GM19372 (cell line): Measurements from ENCODE around the gene FCN1.

Source experiments
- ATAC-seq: cut with Tn5 transposase; IDR thresholded peaks from one replicate; pipeline ENCODE4 v1.9.1; 2021; ENCODE audit warnings: mild to moderate bottlenecking, low read depth, moderate library complexity; ENCODE audit not compliant: unreplicated experiment

The FCN1 gene

DNA sequence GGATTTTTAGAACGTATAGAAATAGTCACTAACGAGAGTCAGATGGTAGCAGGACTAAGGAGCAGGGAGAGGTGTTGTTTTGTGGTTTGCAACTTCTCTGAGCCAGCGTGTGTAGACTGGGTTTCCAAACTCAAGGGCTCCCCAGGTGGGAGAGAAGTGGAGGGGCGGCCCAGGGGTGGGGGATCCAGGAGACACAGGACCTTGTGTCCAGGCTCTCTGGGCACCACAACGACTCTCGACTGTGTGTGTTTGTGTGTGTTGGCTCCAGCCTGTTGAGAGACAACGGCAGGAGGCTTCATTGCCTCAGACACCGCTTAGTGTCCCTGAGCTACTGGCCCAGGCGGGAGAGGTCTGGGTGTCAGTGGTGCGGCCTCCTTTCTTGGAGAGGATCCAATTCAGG lies 934 bp upstream of the FCN1 start:
- no peak for ATAC-seq

DNA sequence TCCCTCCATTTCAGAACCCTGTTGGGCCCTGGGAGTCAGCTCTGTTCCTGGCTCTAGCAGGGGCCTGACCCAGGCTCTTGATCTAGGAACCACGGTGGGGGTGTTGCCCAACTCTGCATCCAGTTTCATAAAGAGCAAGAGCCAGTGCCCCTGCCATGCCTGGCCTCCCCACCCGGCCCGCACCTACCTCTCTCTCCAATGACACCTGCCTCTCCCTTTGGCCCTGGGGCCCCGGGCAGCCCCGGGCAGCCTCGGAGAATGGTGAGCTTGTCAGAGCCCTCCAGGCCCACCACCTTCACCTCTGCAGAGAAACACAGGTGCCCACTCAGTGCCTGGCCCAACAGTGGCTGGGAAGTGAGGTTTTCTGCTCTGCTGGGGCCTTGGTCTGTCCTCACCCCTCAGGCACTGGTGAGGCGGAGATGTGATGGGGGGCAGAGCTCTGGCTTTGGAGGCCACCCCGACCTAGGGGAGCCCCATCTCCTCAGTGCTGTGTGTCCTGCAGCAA lies 1.5 kb downstream of the FCN1 start:
- ATAC-seq, result no peak

DNA sequence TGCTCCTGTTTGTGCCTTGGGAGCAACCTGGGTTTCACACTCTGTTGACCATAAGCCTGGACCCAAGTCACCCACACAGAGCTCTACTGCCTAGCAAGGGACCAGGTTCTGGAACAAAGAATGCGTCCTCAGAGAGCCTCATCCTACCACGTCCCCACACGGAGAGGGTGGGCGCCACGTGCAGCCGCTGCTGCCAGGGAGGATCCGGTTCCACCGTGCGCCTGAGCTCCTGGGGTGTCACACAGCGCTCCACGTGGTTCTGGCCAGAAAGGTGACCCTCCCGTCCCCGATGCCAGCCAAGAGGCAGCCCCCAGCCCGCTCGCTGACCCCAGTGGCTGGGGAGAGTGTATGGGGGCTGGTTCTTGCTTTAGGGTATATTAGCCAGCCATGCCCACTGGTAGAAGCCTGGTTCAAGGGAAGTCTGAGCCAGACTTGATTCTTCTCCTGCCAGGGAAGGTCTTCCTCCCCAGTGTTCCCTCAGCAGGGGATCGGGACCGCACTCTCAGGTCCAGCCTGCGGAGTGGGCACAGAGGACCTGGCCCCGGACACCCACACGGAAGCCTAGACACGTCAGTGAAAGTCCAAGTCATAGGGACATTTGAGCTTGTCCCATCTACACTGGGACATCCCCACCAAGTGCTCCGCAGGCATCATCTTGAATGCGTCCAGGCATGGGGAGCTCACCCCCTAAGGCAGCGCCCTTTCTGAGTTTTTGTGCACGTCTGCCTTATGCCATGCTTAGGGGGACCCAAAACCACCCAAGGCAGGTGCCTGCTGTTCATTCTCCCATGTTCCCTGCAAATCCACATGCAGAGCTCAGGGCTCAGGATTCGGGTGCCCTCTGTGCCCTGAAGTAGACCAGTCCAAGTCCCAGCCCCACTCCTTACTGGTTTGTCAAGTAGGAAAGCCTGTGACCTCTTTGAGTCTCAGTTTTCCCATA lies 2.4 kb downstream of the FCN1 start:
- no peak for ATAC-seq

DNA sequence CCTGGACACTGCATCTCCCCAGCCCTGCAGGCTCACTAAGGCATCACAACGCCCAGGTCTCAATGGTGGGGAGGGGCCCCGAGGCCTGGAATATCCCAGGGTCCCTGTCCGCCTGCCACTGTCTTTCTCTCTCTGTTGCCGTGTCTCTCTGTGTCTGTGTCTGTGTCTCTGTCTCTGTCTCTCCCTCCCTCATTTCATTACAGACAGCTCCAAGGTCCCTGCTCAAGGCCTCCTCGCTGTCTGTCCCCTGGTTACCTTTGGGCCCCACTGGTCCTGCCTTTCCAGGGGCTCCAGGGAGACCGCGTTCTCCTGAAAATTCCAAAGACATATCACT lies 3.2 kb downstream of the FCN1 start:
- ATAC-seq, result no peak

DNA sequence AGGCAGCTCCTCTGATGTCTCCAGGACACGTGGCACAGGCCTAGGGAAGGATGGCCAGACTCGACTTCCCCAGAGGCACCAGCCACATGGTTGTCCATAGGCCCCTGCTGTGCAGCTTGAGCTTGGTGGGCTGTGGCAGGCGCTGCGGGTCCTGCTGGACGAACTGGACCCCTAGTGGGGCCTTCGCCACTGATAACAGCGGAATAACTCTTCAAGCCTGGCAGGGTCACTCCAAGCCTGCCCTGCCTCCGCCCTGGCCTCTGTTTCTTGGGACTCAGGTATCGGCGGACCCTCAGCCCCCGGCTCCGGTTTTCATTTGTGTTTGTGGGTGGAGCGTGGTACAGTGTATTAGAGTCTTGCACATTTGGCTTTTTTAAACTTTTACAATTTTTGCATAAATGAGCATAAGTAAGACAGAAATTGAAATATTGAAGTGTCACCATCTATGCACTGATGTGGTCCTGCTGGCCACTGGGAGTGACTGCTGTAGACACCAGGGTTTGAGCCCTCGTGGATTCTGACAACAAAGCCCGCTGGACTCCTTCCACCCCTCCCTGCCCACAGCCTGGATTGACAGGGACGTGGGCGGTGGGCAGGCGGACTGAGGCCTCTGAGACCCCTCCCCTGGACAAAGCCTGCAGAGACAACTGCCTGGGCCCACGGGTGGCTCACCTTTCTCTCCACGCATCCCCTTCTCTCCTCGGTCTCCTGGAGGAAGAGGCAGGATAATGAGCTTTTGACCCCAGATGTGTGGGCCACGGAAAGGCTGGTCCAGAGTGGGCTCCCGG lies 3.8 kb downstream of the FCN1 start:
- no peak for ATAC-seq

DNA sequence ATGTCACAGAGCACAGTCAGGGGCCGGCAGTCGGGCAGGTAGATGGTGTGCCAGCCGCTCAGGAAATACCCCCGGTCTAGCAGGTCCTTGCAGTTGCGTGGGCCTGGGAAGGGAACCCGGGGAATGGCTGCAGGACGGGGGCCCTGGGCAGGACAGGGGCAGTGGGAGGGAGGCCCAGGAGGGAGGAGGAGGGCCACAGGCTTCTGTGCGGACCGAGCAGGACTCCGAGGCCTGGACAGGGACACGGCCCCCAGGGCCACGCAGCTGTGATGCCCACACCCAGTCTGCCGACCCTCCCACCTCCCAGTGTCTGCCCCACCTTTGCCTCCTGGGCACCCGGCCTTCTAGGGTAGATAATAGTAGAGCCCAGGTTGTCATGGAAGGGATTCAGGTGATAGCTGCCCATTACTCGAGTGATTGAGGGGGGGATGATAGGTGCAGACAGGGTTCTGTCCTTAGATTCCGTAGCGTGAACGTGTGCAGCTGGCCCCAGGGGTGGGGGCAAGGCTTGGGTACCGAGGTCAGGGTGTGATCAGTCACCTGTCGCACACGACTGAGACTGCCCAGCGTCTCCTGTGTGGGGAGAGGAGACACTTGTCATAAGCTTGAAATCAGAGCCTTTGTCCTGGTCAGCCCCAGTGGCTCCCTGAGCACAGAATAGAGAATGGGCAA lies 4.5 kb downstream of the FCN1 start:
- ATAC-seq, result no peak

DNA sequence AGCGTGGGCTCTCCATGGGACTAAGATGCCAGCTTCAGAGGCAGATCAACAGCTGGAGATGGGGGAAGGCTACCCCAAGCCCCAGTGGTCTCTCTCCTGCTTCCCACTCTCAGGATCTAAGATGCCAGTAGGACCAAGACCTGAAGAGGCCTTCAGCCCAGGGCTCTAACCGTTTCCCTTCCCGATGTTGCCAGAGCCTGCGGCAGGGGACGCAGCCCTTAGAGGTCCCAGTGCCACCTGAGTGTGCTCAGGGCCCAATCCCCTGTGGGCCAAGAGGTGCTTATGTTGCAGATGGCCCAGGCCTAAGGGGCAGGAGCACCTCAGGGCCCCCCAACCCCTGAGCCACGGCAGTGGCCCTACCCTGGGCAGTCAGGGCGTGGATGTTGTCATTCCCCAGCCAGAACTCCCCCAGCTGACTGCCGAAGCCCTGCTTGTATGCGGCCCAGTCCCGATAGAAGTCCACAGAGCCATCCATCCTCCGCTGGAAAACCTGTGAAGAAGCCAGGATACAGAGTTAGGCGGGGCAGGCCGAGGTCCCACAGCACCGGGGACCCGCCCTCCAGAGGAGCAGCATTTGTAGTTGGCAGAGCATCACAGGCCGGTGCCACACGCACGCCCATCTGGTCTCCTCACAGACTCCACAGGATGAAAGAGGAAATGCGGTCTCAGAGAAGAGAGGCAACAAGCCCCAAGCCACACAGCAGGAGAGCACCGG lies 5.4 kb downstream of the FCN1 start:
- no peak for ATAC-seq

DNA sequence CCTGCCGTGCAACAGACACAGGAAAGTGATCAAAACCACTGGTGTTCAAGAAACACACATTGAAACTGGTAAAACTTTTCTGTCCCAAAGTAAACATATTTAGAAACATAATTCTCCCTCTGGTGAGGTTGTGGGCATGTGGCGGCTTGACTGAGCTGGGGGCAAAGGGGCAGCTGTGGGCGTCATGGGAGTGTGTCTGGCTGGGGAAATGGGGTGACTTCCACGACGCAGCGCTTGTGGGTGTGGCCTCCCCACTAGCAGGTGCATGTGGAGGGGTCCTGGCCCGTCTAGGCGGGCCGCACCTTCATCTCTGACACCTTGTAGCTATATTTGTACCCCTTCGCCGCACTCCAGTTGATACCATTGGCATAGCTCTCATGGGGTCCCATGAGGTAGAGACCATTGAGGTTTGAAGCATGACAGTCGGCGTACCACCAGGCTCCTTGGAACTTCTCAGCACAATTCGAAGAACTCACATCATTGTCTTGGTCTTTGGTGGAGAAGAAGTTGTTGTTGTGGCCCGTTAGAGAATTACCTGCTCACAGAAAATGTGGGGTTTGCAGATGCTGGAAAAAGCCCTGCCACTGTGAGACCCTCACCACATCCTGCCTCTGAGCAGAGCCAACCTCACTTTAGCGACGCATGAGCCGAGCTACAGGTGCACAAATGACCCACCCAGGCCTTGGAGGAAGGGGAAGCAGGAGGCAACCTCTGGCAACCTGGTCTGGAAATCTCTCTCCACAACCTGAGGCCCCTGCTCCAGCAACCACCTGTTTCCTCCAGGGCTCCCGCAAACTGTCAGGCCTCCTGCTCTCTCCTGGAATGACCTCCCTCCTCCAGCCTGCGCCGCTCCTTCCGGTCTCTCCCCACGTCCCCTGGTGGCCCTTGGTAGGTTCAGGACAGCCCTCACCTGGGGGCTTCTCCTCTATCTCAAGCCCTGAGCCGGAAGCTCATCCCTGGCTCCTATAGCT lies 7.9 kb downstream of the FCN1 start:
- ATAC-seq, result no peak

DNA sequence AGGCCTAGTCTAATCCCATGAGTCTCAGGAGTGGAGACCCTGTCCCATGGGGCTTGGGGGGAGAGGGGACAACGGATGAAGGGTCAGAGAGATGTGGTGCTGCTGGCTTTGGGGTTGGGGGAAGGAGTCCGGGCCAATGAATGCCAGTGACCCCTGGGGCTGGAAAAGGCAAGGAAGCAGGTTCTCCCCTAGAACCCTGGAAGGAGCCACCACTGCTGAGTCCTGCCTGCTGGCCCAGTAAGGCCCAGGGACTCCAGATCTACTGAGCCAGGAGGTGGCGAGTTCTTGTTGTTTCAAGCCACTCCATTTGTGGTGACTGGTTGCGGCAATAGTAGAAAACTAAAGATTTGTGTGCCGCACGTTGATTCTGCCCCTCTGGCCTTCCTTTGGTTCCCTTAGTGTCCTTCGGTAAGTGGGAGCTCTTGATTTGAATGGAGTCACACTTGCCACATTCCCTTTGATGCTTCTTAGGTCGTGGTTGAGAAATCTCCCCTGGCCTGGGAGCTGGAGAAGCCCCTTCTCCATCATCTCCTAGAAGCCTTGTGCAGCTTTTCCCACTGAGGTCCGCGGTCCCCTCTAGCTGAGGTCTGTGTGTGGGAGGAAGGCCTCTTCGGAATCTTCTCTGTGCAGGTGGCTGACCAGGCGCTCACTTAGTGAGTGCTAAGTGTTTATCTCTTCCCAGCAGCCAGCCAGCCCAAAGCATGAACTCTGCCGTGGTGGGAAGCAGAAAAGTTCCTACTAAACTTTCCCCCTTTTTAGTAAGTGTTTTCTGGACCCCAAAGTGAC lies 9.0 kb downstream of the FCN1 start:
- ATAC-seq, result no peak

DNA sequence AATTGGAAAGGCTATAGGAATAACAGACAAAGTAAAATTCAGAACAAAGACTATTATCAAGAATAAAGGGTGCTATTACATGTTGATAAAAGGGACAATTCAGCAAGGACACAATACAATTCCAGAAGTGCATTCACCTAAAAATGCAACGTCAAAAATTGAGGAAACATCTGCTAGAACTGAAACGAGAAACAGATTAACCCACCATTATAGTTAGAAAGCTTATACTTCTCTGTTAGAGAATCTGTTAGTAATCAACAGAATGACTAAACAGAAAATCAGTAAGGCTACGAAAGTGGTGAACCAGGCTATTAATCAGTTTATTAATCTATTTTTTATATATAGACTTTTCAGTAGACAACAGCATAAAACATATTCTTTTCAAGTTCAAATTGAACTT lies 14.8 kb downstream of the FCN1 start:
- no peak for ATAC-seq

DNA sequence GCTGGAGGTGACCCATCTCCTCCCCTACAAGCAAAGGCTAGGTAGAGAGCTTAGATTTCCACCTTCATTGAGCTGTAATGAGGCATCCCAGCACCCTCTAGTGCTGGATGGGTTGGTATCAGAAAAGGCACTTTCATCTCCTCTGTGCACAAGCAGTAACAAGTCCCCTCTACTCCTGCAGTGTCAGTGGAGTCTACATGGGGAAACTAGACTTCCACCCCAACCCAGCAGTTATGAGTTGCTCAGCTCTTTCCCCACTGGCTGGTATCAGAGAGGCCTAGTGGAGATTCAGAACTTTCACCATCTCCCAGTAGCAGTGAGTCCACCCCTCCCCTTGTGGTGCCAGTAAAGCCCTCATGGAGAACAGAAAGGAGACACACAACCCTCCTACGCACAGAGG lies 17.9 kb downstream of the FCN1 start:
- no peak for ATAC-seq

DNA sequence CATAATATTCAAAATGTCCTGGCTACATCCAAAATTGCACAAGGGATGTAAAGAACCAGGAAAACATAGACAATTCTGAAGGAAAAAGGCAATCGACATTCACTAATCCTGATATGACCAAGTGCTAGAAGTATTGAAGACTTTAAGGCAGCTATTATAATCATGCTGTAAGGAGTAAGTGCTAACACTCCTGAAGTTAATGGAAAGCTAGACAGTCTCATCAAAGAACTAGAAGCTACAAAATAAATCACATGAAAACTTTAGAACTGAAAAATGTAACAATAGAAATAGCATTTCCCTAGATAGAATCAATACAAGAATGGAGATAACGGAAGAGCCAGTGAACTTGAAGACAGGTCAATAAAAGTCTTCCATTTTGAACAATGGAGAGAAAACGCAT lies 18.5 kb downstream of the FCN1 start:
- no peak for ATAC-seq

DNA sequence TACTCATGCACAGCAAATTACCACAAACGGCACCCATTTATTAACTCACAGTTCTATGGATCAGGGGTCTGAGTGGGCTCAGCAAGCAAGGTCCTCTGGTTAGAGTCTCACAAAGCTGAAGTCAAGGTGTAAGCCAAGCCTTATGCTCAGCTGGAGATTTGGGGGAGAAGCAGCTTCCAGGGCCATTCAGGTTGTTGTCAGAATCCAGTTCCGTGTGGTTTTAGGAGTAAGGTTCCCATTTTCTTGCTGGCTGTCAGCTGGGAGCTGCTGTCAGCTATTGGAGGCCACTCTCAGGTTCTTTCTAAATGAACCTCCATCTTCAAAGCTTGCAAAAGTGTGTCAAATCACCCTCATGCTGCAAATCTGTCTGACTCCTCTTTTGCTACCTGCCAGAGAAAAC lies 19.4 kb downstream of the FCN1 start:
- ATAC-seq, result no peak

DNA sequence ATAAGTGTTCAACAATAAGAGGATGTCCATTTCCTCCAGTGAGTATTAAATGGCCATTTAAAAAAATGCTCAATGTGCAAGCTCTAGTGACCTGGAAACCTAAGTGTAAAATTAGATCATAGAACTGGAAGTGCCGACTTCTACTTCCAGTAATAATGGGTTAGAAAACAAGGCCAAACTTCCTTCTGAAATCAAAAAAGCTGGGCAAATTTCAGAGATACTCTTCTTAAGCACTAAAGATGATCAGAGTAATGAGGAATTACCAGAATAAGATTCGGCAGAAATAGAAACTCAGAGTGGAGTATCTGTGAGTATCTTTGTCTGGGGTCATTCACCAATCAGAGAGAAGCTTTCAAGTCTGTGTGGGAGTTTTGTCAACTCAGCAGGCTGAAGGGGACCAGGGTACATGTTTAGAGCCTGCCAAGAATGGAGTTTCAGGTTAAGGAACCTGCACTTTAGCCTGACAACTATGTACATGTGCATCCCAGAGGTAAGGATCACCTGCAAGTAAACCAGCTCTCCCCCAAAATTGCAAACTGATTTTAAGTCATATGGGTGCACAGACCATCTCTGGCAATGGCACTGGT lies 20.0 kb downstream of the FCN1 start:
- no peak for ATAC-seq

DNA sequence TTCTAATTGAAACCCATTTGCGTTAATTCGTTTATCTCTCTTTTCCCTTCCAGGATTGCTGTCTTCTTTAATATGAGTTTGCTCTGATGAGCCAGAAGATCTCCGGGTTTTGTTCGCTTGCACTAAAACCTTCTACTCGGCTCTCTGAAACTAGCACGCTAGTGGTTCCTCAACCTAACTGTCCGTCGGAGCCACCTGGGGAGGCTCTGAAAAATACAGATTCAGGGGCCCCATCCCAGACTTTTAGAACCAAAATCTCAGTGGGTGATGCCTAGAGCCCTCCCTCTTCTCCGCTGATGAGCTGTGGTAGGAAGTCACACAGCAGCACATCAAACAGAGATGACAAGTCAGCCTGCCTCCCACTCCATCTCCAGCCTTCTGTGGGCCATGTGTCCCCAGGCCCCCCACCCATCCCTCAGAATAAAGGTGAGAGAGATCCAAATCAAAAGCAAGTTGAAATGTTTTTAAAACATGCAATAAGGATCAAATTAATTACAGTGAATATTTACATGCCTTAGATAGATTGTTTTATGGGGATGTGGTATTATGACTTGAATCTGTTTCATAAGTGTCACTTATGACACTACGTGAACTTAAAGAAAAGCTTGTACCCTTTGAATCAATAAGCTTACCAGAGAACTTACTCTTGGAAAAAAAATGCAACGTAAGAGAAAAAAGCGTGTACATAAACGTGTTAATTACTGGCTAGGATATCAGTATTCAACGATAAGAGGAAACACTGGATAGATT lies 20.7 kb downstream of the FCN1 start:
- ATAC-seq, result no peak

DNA sequence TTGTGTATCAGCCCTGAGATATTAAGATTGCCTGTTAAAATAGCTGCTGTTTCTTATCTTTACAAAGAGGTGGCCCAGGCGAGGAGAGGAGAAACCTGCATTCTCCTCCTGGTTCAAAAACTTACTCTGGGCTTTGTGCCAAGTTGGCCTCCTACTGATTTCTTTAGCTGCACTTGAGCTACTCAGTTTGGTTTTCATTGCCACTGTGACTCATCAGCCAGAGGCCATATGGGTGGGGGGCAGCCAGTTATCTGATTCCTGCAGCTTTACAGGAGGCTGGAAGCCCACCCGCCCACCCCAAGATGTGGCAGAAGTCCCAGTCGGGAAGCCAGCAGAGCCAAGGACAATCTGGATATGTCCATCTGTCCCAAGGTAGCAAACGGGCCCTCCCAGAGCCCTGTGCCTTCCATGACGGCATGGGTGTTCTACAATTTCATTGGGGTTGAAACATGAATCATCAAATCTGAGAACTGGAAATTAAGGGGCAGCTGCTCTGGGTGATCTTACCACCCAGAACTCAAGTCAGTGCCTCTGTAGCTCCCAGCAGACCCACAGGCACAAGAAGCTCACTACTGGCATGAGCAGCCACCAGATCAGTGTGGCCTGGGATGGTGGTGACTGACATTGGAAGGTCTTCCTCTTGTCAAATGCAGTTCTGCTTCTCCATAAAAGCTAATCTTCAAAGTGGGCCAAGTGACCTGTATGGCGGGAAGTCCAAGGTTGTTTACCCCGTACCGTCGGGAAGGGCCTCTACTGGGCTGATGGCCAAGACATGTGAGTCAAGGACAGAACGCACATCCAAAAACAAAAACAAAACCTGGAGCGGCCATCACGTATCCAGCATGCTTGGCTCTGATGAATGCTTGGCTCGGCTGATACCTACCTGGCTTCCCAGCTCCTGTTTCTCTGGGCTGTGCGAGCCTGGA lies 21.5 kb downstream of the FCN1 start:
- no peak for ATAC-seq

DNA sequence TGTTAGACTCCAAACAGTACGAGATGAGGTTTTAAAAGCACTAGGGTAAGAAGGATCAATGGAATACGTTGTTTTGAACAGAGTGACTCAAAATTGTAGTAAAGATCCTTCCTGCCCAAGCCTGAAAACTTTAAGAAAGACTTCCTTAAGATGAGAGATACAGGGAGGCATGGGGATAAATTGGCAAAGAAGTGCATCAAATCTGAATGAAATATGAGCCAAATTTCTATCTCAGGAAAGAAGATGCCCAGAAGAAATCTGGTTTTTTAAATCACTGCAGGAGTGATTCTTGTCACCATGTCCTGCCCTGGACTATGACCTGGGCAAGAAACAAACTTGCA lies 22.2 kb downstream of the FCN1 start:
- no peak for ATAC-seq
